ENCODE data around the gene CFAP70. TPM values are rescaled to one million over a fixed set of nuclear protein-coding genes. Genes with fewer than 3 reads are reported as not detected.

The CFAP70 gene
- total RNA-seq, 2 experiments from 2014 or later, result 0.51 to 0.59 TPM

DNA sequence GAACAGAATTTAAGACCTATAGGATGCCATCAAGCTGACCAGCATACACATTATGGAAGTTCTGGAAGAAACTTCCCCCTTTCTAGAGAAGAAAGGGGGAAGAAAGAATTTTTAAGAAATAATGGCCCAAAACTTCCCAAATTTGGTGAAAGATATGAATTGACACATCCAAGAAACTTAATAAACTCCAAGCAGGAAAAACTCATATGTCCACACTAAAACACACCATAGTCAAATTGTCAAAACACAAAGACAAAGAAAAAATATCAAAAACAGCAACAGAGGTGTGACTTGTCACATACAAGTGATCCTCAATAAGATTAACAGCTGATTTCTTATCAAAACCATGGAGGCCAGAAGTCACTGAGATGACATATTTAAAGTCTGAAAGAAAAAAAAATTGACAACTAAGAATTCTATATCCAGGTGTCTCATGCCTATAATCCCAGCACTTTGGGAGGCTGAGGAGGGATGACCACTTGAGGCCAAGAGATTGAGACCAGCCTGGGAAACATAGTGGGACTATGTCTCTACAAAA is 52.4 kb downstream of the CFAP70 start:
- CTCF ChIA-PET, result no interaction called here
- intact Hi-C loops (cut with micrococcal nuclease), result no loop called here
- Mint-ChIP-seq H3K4me3 (no peak overlapping the region), H3K36me3 (ENCODE audit: low read depth) (peaks cover 10% of the 10 kb centered on the region), H3K9me3 (peaks cover 14% of the 10 kb centered on the region), H3K27me3 (no peaks in the 10 kb centered on the region), H3K27ac (no peak overlapping the region), H3K4me1 (ENCODE audit: low read depth) (no peaks in the 10 kb centered on the region)
- TF ChIP-seq, protein P1, sequence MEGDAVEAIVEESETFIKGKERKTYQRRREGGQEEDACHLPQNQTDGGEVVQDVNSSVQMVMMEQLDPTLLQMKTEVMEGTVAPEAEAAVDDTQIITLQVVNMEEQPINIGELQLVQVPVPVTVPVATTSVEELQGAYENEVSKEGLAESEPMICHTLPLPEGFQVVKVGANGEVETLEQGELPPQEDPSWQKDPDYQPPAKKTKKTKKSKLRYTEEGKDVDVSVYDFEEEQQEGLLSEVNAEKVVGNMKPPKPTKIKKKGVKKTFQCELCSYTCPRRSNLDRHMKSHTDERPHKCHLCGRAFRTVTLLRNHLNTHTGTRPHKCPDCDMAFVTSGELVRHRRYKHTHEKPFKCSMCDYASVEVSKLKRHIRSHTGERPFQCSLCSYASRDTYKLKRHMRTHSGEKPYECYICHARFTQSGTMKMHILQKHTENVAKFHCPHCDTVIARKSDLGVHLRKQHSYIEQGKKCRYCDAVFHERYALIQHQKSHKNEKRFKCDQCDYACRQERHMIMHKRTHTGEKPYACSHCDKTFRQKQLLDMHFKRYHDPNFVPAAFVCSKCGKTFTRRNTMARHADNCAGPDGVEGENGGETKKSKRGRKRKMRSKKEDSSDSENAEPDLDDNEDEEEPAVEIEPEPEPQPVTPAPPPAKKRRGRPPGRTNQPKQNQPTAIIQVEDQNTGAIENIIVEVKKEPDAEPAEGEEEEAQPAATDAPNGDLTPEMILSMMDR (IDR thresholded peaks at IDR 0.05), result no peak
- DNase-seq (no peak), ATAC-seq (no peak)
- POLR2A ChIA-PET, result no interaction called here

DNA sequence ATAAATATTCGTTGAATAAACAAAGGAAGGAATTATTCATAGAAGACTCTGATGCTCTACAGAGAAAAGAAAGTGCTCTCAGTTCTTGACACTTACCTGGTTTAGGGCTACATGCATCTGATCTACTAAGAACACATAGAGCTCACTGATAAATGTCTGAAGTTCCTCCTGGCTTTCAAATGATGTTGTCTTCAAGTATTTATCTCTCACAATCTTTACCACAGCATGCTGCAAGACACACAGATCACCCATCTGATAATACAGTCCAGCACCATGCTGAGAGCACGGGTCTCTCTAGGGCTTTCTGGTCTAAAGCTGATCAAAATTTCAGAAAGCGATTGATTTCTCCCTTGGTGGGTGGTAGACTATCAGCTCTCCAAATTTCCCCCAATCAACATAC is 61.7 kb downstream of the CFAP70 start:
- Mint-ChIP-seq H3K4me1 (ENCODE audit: low read depth) (peaks cover 3% of the 10 kb centered on the region), H3K36me3 (ENCODE audit: low read depth) (no peaks in the 10 kb centered on the region), H3K27me3 (no peaks in the 10 kb centered on the region), H3K4me3 (no peak overlapping the region), H3K27ac (no peak overlapping the region), H3K9me3 (no peaks in the 10 kb centered on the region)
- ChIA-PET POLR2A (interaction anchor here (0.9 kb wide), 1 partner anchor 52 kb away, joined by 3 read pairs; no protein-coding TSS in a partner anchor), CTCF (no interaction called here)
- DNase-seq (no peak), ATAC-seq (no peak)
- intact Hi-C loops (cut with micrococcal nuclease), result no loop called here
- TF ChIP-seq, protein P1 (IDR thresholded peaks at IDR 0.05), result no peak

DNA sequence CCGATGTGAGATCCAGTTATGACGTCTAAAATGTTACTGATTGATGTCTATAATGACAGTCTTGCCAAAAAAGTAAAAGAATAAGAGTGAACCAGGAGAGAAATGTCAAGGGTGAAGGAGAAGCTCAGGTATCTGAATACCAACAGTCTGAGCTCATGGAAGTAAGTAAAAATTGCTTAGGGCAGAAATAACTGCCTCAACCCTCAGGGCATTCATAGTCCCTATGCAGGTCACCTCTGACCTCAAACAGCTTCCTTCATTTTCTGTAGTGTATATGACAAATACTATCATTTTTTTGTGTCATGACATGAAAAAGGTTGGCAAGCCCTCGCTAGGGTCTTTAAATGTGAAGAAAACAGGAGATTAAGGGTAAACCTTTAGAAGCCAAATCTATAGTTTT is 65.2 kb downstream of the CFAP70 start:
- ChIA-PET CTCF (interaction anchor here (1.3 kb wide), 1 partner anchor 30 kb away, joined by 3 read pairs; no protein-coding TSS in a partner anchor), POLR2A (no interaction called here)
- Mint-ChIP-seq H3K4me3 (no peak overlapping the region), H3K9me3 (no peaks in the 10 kb centered on the region), H3K4me1 (ENCODE audit: low read depth) (peaks cover 3% of the 10 kb centered on the region), H3K27ac (no peak overlapping the region), H3K27me3 (no peaks in the 10 kb centered on the region), H3K36me3 (ENCODE audit: low read depth) (peaks cover 6% of the 10 kb centered on the region)
- no peak for DNase-seq
- no peak for ATAC-seq
- intact Hi-C loops (cut with micrococcal nuclease), result no loop called here
- TF ChIP-seq, protein P1 (IDR thresholded peaks at IDR 0.05), result no peak

DNA sequence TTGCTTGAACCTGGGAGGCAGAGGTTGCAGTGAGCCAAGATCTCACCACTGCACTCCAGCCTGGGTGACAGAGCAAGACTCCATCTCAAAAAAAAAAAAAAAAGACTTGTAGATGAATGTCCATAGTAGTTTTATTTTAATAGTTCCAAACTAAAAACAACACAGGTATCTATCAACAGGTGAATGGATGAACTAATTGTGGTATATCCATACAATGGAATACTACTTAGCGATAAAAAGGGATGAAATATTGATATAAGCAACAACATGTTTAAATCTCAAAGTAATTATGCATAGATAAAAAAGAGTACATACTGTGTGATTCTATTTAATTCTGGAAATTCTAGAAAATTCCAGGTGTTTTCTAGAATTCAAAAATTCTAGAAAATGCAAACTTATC is 68.7 kb downstream of the CFAP70 start:
- no peaks in the 10 kb centered on the region for H3K4me1 Mint-ChIP-seq (ENCODE audit: low read depth)
- H3K27me3 Mint-ChIP-seq, result no peaks in the 10 kb centered on the region
- intact Hi-C loops (cut with micrococcal nuclease), result no loop called here
- ChIA-PET POLR2A (no interaction called here), CTCF (no interaction called here)
- DNase-seq (no peak), ATAC-seq (no peak)
- H3K27ac Mint-ChIP-seq, result no peak overlapping the region
- no peak overlapping the region for H3K4me3 Mint-ChIP-seq
- no peaks in the 10 kb centered on the region for H3K9me3 Mint-ChIP-seq
- TF ChIP-seq, protein P1 (IDR thresholded peaks at IDR 0.05), result no peak
- peaks cover 6% of the 10 kb centered on the region for H3K36me3 Mint-ChIP-seq (ENCODE audit: low read depth)

- Mint-ChIP-seq H3K4me3 (no peak overlapping the region), H3K9me3 (no peaks in the 10 kb centered on the region), H3K4me1 (ENCODE audit: low read depth) (no peaks in the 10 kb centered on the region), H3K27me3 (no peaks in the 10 kb centered on the region), H3K36me3 (ENCODE audit: low read depth) (peaks cover 6% of the 10 kb centered on the region), H3K27ac (no peak overlapping the region)
- CTCF ChIA-PET, result no interaction called here
- TF ChIP-seq, protein P1 (IDR thresholded peaks at IDR 0.05), result no peak
- POLR2A ChIA-PET, result no interaction called here
- DNase-seq, result no peak
- intact Hi-C loops (cut with micrococcal nuclease), result no loop called here
- ATAC-seq, result no peak
Observed at GRCh38 chr10:73287441-73287840, 71.2 kb downstream of the CFAP70 start.

Measured in activated CD8-positive, alpha-beta T cell treated with anti-CD3 and anti-CD28 coated beads for 36 hours (primary cell).